Activated CD4-positive, alpha-beta T cell treated with anti-CD3 and anti-CD28 coated beads, Interleukin-10, Interleukin-2, amounts not matched to agents 100 ng/mL and 50 ng/mL, durations not matched to agents 16 hours and 8 hours (primary cell): ENCODE results near the gene EVL.

Experiments
- DNase-seq: peaks from one replicate; pipeline ENCODE4 v3.0.0-alpha.2; 2020

EVL gene

DNA sequence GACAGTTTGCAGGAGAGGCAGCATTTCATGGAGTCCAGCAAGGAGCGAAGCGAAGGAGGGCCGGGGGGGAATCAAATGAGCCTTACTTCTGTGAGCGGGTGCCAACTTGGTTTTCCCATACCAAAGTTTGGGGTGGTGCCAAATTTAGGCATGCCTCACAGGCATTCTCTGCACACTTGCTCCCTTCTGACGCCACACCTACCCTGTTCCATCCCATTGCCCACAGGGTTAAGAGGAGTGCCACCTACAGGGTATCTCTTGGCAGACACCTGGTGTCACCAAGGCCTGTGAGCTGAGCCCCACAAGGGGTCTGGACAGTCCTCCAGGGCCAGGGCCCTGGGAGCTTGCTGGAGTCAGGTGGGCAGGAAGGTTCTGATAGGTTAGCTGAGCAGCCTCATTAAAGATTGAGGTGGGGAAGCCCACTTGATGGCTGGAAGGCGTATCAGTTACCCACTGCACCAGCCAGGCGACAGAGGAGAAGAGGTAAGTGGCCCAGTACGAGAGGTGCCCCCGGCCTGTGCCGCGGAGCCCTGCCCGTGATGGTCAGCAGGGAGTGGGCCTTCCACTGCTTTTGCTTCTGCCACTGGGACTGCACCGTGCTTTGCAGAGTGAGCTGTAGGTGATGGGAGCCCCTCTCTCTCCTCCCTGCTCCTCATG, 49.0 kb downstream of the EVL start:
- no peak for DNase-seq

GRCh38 chr14:100115236-100115635, 50.0 kb downstream of the EVL start:
- DNase-seq, result no peak

DNA sequence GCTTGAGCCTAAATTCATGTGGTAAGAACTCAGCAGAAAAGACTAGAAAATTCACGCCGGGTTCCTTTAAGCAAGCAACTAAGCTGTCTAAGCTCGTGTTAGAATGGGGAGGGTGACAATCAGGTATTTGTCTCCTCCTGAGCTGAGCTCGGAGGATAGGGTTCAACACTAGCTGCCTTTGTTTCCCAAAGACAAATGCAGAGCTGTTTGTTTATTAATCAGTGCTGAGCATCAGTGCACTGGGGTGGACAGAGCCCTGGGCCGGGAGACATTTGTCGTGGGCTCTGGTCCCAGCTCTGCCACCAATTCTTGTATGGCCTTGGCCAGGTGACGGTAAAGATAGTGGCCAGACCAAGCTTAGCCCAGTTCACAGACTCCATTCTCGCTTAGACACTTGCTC, 50.5 kb downstream of the EVL start:
- no peak for DNase-seq

- no peak for DNase-seq
Measured at GRCh38 chr14:100116134-100116533, 50.9 kb downstream of the EVL start.

DNA sequence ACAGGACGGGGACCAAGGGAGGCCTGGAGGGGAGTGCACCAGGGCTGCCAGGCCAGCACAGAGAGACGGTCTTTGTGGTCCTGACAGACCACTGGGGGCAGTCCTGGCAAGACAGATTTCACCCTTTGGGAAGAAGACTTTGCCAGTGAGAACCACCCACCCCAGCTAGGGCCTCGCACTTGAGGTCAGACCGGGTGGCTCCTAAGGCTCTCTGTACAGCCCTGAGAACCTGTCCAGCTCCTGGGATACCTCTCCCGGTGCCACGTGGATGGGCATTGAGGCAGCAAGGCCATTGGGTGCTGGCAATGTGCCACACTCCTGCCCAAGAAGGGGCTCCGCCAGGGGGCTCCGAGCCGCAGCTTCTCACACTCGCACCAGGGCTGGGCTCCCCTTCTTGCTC, 51.8 kb downstream of the EVL start:
- DNase-seq, result no peak

DNA sequence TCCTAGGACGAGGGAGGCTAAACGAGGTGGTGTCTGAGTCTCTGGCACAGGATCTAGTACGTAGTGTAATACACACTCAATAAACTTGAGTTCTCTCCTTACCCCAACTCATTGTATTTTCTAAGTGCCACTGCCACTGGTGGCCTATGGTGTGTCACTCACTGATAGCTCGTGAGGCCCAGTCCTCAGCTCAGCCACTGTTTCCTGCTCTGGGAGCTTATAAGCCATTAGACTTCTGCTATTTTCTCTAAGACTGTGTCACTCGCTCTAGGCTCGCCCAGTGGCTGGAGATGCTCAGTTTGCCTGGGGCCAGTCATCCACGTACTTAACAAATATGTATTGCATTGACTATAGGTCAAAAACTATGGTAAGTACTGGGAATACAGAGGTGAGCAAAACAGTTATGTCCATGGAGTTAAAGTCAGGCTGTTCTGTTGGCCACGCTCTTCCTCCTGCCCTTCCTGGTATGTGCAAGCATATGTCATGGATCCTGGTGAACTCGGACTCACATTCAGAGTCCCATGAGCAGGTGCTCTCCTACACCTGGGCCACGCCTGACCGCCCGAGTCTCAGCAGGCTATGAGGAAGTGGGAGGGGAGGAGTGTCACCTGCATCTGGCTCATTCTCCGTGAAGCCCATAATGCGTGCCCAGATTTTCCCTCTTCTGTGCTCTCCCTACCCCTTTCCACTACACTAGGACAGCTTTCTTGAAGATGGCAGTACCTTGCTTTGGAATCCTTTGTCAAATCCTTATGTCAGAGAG, 52.6 kb downstream of the EVL start:
- no peak for DNase-seq

- no peak for DNase-seq
Measured at GRCh38 chr14:100118396-100119011, 53.3 kb downstream of the EVL start.

DNA sequence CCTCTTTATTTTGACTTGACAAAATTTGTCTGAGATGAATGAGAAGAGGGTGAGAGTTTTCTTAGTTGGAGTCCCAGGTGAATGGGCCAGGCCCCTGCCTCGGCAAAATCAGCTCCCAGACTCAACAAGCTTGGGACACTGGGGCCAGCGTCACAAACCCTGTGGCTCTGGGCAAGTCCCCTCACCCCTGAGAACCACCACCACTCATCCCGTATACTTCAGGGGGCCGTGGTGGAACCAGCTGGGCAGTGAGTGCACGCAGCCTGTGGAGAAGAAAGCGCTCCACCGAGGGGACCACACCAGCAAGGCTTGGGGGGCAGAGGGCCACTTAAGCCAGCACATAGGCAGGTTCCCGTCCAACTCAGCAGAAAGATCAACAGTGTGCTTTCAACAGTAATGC, 54.0 kb downstream of the EVL start:
- no peak for DNase-seq

GRCh38 chr14:100120522-100121269, 55.5 kb downstream of the EVL start:
- DNase-seq, result no peak

GRCh38 chr14:100121643-100122480, 56.6 kb downstream of the EVL start:
- DNase-seq, result no peak

DNA sequence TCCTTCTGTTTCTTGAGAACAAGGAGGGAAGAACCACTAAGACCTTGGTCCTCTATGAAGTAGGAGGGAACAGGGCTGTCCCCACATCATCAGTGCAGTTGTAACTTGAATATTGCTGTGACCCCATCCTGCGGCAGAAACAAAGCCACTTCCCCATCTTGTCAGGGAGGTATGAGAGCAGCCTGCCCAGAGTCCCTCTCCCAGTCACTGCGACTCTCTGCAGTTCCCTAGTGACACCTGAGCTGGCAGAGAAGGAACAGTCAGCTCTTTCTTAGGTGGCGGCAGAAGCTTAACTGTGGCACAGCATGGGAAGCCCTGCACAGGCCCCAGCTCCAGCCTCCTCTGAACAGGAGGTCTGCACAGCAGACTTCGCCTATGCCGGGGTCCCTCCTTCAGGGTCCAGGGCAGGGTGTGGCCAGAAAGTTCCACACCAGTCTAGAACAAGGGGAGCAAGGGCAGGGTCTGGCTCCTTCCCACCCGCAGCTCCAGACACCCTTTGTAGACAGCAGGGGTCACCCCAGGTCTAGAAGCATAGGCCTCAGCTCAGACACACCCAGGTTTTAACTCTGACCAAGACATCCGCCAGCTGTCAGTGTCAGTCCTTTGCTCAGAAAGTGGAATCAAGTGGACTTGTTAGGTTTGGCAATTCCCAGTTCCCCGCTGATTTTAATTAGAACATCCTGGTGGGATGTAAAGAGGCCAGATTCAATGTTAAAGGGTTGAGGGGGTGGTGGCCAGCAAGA, 57.4 kb downstream of the EVL start:
- no peak for DNase-seq

DNA sequence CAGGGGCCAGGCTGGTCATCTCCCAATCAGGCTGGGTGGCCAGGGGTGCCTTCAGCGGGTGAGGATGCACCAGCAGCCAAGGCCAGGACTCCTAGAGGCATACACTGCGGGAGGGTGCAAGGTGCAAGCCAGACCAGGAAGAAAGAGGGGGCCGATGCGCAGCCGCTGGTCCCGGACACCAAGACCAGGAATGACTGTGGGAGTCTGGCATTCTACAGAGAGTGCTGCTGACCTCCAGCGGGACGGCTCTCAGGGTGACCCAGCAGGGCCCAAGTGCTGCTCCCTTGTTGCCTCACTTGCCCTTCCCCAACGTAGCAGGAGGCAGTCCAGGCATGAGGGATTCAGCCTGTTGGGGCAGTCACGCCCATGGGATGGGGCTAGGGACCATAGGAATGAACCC, 58.4 kb downstream of the EVL start:
- no peak for DNase-seq

DNA sequence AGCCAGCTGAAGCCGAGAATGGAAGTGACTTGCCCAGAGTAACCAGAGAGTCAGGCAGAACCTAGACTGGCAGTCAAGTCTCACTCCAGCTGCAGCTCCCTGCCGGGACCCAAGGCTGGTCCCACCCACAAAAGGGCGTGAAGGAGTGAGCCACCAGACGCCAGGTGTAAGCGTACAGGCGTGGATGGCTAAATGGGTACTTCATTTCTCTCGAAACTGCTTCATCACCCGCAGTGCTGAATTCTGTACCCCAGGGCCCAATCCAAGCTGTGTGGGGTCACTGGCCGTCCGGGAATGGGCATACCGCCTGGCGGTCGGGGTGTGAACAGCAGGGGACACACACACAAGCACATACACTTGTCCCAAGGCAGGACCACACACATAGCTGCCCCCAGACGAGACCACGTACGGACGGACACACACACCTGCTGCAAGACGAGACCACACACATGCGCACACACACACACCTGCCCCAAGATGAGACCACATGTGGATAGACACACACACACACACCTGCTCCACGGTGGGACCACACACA, 59.4 kb downstream of the EVL start:
- no peak for DNase-seq

DNA sequence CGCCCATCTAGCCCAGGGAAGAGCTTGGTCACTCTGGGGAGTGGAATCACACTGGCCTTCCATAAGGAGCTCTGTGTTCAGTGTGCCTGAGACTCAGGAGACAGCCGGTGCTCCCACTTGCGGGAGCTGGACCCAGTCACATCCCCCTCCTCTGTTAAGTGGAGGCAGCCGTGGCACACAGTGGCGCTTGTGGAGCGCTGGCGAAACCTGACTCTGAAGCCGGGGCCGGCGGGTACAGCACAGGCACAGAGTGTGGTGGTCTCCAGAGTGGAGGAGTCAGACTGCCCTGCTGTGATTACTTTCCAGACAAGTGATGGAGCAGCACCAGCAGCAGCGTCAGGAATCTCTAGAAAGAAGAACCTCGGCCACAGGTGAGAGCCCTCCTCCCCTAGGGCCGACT, 61.2 kb downstream of the EVL start:
- no peak for DNase-seq

- DNase-seq, result no peak
Measured at GRCh38 chr14:100127853-100128455, 62.7 kb downstream of the EVL start.

GRCh38 chr14:100128688-100129087, 63.5 kb downstream of the EVL start:
- DNase-seq, result no peak

GRCh38 chr14:100129161-100129589, 64.0 kb downstream of the EVL start:
- DNase-seq, result no peak

GRCh38 chr14:100130521-100130920, 65.3 kb downstream of the EVL start:
- DNase-seq, result no peak

GRCh38 chr14:100131181-100131580, 66.0 kb downstream of the EVL start:
- DNase-seq, result no peak

DNA sequence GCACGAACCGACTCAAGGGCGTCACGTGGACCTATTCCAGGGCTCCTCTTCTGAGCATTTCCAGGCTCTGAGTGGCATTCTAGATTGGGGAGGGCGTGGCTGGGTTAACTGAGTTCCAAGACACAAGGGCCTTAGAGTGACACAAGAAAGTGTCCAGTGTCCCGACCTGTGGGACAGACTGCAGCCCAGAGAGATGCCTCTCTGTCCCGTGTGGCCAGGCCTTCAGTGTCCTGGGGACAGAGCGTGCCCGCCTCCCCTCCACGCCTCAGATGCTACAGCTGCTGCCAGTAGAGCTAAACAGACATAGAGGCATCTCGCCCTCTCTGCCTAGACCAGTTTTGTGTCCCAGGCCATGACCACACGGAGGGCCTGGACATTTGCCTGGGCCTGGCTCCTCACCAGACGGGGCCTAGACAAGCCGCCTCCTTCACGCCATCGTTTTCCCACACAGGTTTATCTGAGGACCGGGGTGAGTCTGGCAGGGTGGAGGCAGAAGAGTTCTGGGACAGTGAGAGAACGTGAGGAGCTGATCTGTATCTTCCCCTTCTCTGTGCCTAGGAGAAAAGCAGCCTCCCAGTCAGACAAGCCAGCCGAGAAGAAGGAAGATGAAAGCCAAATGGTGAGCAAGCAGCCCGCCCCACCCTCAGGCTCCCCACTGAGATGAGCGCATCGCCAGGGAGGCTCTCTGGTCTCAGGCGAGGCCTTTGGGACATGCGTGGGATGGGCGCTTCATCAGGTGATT, 67.1 kb downstream of the EVL start:
- no peak for DNase-seq
